HCT116 (cell line): Measurements from ENCODE around the gene LPAR3. TPM values are rescaled to one million over a fixed set of nuclear protein-coding genes. Genes with fewer than 3 reads are reported as not detected.

Experiments
- ATAC-seq: fragments of 200-7000 bp; cut with Tn5 transposase; 2 replicates; pipeline ENCODE4 v1.9.1; 2020; ENCODE audit warnings: mild to moderate bottlenecking, moderate library complexity
- BruUV-seq: library from RNA; stranded (reverse); fragments of 400-500 nt; replicated peaks from 2 replicates; lab custom pipeline; 2021; lab: Mats Ljungman, UMichigan
- CTCF ChIA-PET: fragments of 300-600 bp; sonication (Branson Sonifier 250); formaldehyde crosslinking; loops from one replicate; lab custom pipeline; 2021; ENCODE audit warnings: antibody characterized with exemption; lab: Charles Lee
- POLR2A ChIA-PET: fragments of 300-600, 350-600 bp; sonication (Branson Sonifier 250); formaldehyde crosslinking; loops from one replicate; lab custom pipeline; 2021; ENCODE audit warnings: antibody characterized with exemption; lab: Charles Lee
- RAD21 ChIA-PET, 2 experiments: fragments of 300-600 bp; sonication (Branson Sonifier 250); formaldehyde crosslinking; loops; one replicate each; lab custom pipeline; 2023; ENCODE audit warnings: low total read pairs in 2 of 2; ENCODE audit not compliant: uncharacterized antibody in 2 of 2, unreplicated experiment in 2 of 2, low non-redundant PET in 1 of 2; lab: Charles Lee
- DNase-seq: peaks from one replicate; pipeline ENCODE4 v3.0.0-alpha.2; 2010; ENCODE audit warnings: low read depth, low spot score
- H2AFZ ChIP-seq: fragments of 200-600 bp; shearing (Covaris generic), sonication (generic); 2 replicates; pipeline ENCODE4 v1.6.1; 2017; ENCODE audit warnings: low read depth, mixed run types, mixed read lengths, antibody characterized with exemption, low read length; ENCODE audit not compliant: poor library complexity, severe bottlenecking
- H3K27ac ChIP-seq: 2 replicates; pipeline ENCODE4 v1.5.1; 2012; ENCODE audit warnings: low read depth, low read length
- H3K27me3 ChIP-seq: fragments of 200-600 bp; sonication (generic); 2 replicates; pipeline ENCODE4 v1.6.1; 2016; ENCODE audit warnings: mixed run types, low read length, mixed read lengths; ENCODE audit not compliant: insufficient read depth
- H3K36me3 ChIP-seq, 2 experiments: fragments of 200-500 bp in 1 of 2; fragments of 200-600 bp in 1 of 2; sonication (Bioruptor generic) in 1 of 2; sonication (generic) in 1 of 2; 2 replicates each; pipeline versions ENCODE4 v1.5.1 to v1.6.1; 2014 to 2016; ENCODE audit warnings: low read length in 2 of 2, inconsistent platforms in 1 of 2, mixed read lengths in 1 of 2, mixed run types in 1 of 2; ENCODE audit not compliant: insufficient read depth in 2 of 2, control insufficient read depth in 1 of 2
- H3K4me1 ChIP-seq, 2 experiments: fragments of 200-600 bp in 1 of 2; sonication (generic) in 1 of 2; 2 replicates each; pipeline versions ENCODE4 v1.5.1 to v1.6.1; 2012 to 2017; ENCODE audit warnings: low read length in 2 of 2, inconsistent platforms in 1 of 2, mild to moderate bottlenecking in 1 of 2, mixed read lengths in 1 of 2, mixed run types in 1 of 2, moderate library complexity in 1 of 2; ENCODE audit not compliant: insufficient read depth in 2 of 2, control insufficient read depth in 1 of 2
- H3K4me2 ChIP-seq: fragments of 200-600 bp; sonication (generic); 2 replicates; pipeline ENCODE4 v1.6.1; 2017; ENCODE audit warnings: mixed run types, low read length, mixed read lengths
- H3K4me3 ChIP-seq, 2 experiments: fragments of 200-600 bp in 1 of 2; sonication (generic) in 1 of 2; replicated peaks in 1 of 2; 2 replicates each; pipeline ENCODE4 v1.5.1; 2011 to 2016; ENCODE audit warnings: low read length in 2 of 2, control low read depth in 1 of 2, low read depth in 1 of 2, mild to moderate bottlenecking in 1 of 2, mixed read lengths in 1 of 2, mixed run types in 1 of 2
- H3K79me2 ChIP-seq: fragments of 200-600 bp; sonication (generic); 2 replicates; pipeline ENCODE4 v1.6.1; 2017; ENCODE audit warnings: mild to moderate bottlenecking, mixed run types, low read length, moderate library complexity, mixed read lengths; ENCODE audit not compliant: insufficient read depth
- H3K9ac ChIP-seq: fragments of 200-600 bp; sonication (generic); 2 replicates; pipeline ENCODE4 v1.6.1; 2016; ENCODE audit warnings: low read length, mixed read lengths
- H3K9me2 ChIP-seq: fragments of 200-600 bp; sonication (generic), shearing (Covaris generic); 2 replicates; pipeline ENCODE4 v1.6.1; 2017; ENCODE audit warnings: mixed run types, mild to moderate bottlenecking, moderate library complexity; ENCODE audit not compliant: insufficient read depth
- H3K9me3 ChIP-seq, 2 experiments: fragments of 200-500 bp in 1 of 2; fragments of 200-600 bp in 1 of 2; sonication (Bioruptor generic) in 1 of 2; sonication (generic) in 1 of 2; 2 replicates each; pipeline ENCODE4 v1.6.1; 2014 to 2017; ENCODE audit warnings: low read length in 2 of 2, mixed read lengths in 2 of 2, inconsistent platforms in 1 of 2, low read depth in 1 of 2, mild to moderate bottlenecking in 1 of 2, mixed run types in 1 of 2, moderate library complexity in 1 of 2; ENCODE audit not compliant: control insufficient read depth in 1 of 2, insufficient read depth in 1 of 2
- H4K20me1 ChIP-seq: fragments of 200-600 bp; sonication (generic), shearing (Covaris generic); 2 replicates; pipeline ENCODE4 v1.6.1; 2017; ENCODE audit warnings: mixed run types, mild to moderate bottlenecking, moderate library complexity; ENCODE audit not compliant: insufficient read depth
- CEBPB ChIP-seq: IDR thresholded peaks from 2 replicates; pipeline ENCODE4 v1.6.1; 2012; ENCODE audit warnings: low read depth
- JUND ChIP-seq: IDR thresholded peaks from 2 replicates; pipeline ENCODE4 v1.6.1; 2012
- POLR2A ChIP-seq: IDR thresholded peaks from 2 replicates; pipeline ENCODE4 v1.7.0; 2011; ENCODE audit warnings: borderline replicate concordance; ENCODE audit not compliant: insufficient read depth, insufficient read length; ENCODE audit errors: extremely low read depth
- POLR2AphosphoS5 ChIP-seq: IDR thresholded peaks from 2 replicates; pipeline ENCODE4 v1.6.1; 2011; ENCODE audit warnings: mild to moderate bottlenecking, low read depth, low read length, moderate library complexity
- SIN3A ChIP-seq: IDR thresholded peaks from 2 replicates; pipeline ENCODE4 v1.6.1; 2012; ENCODE audit warnings: low read depth
- SP1 ChIP-seq: IDR thresholded peaks from 2 replicates; pipeline ENCODE4 v1.6.1; 2012; ENCODE audit warnings: low read depth
- YY1 ChIP-seq: IDR thresholded peaks from 2 replicates; pipeline ENCODE4 v1.6.1; 2011; ENCODE audit warnings: low read length, low read depth, moderate library complexity, mild to moderate bottlenecking; ENCODE audit not compliant: insufficient replicate concordance; ENCODE audit errors: extremely low read depth
- ZNF274 ChIP-seq: fragments of 200-500 bp; sonication (Bioruptor generic); IDR thresholded peaks from 2 replicates; pipeline ENCODE4 v1.6.1; 2014; ENCODE audit warnings: mild to moderate bottlenecking, low read depth, low read length, inconsistent platforms
- intact Hi-C: fragments of 100-400 bp; cut with micrococcal nuclease; formaldehyde crosslinking; loops from 2 replicates; pipeline ENCODE4 v1.10.0; 2022
- total RNA-seq: library from RNA; stranded (reverse); gene quantifications from one replicate; pipeline ENCODE4 v1.2.1, GENCODE V29; 2021; ENCODE audit not compliant: unreplicated experiment

The LPAR3 gene
- total RNA-seq, 1 experiment from 2014 or later = 27.2 TPM

- CTCF ChIA-PET = no interaction called here
- POLR2A ChIA-PET = interaction anchor here (1.0 kb wide), 1 partner anchor 15 kb away, joined by 3 read pairs; no protein-coding TSS in a partner anchor
- H3K36me3 ChIP-seq = peaks cover 4 to 22% of the 10 kb centered on the region in 2 experiments; a peak in 3 of 4 replicates
- intact Hi-C loops = no loop called here
- H3K27me3 ChIP-seq = no peaks in the 10 kb centered on the region
- TF ChIP-seq POLR2A = no peak
- no TSS peak for BruUV-seq
- DNase-seq (no peak), ATAC-seq (no peak)
- no peak overlapping the region for H3K9ac ChIP-seq
- no peak overlapping the region for H3K4me3 ChIP-seq
- H3K79me2 ChIP-seq = peaks cover 64% of the 10 kb centered on the region
- H4K20me1 ChIP-seq = no peaks in the 10 kb centered on the region
- H3K4me2 ChIP-seq = no peak overlapping the region
- H3K9me3 ChIP-seq = no peaks in the 10 kb centered on the region
- no peaks in the 10 kb centered on the region for H3K9me2 ChIP-seq
- RAD21 ChIA-PET = no interaction called here
- H3K27ac ChIP-seq = no peak overlapping the region
- no peak overlapping the region for H2AFZ ChIP-seq
- peaks cover 0 to 18% of the 10 kb centered on the region in 2 experiments; a peak in 1 of 4 replicates for H3K4me1 ChIP-seq
Measured at GRCh38 chr1:84889437-84889836, 3.6 kb downstream of the LPAR3 start.

- ChIA-PET CTCF (no interaction called here), POLR2A (interaction anchor here (1.0 kb wide), 1 partner anchor 14 kb away, joined by 3 read pairs; no protein-coding TSS in a partner anchor)
- no peak overlapping the region for H3K4me2 ChIP-seq
- H3K9me3 ChIP-seq = no peaks in the 10 kb centered on the region
- no peak for ATAC-seq
- H3K4me1 ChIP-seq = peaks cover 0 to 15% of the 10 kb centered on the region in 2 experiments; a peak in 1 of 4 replicates
- no peak overlapping the region for H3K27ac ChIP-seq
- H3K9me2 ChIP-seq = no peaks in the 10 kb centered on the region
- H3K27me3 ChIP-seq = no peaks in the 10 kb centered on the region
- H3K4me3 ChIP-seq = no peak overlapping the region
- no peak for TF ChIP-seq SP1
- no peak for TF ChIP-seq YY1
- no peak for TF ChIP-seq ZNF274
- TF ChIP-seq JUND = no peak
- no peak for TF ChIP-seq CEBPB
- TF ChIP-seq SIN3A = no peak
- TF ChIP-seq POLR2AphosphoS5 = no peak
- TF ChIP-seq, all 23 proteins: peak for 0
- Histone ChIP-seq H2AFZ (no peak overlapping the region), H4K20me1 (no peaks in the 10 kb centered on the region), H3K36me3 (peaks cover 4 to 22% of the 10 kb centered on the region in 2 experiments; a peak in 3 of 4 replicates), H3K9ac (no peak overlapping the region), H3K79me2 (peaks cover 65% of the 10 kb centered on the region)
- RAD21 ChIA-PET = no interaction called here
- no TSS peak for BruUV-seq
- DNase-seq = no peak
- intact Hi-C loops = no loop called here
Measured at GRCh38 chr1:84888753-84889152, 4.3 kb downstream of the LPAR3 start.
